GM12891 (cell line): ENCODE measurements around the gene ST8SIA4.

Source experiments
- POLR2A ChIP-seq: IDR thresholded peaks from 2 replicates; pipeline ENCODE4 v1.6.1; 2011; ENCODE audit warnings: low read depth, low read length, control low read depth
- POLR2AphosphoS5 ChIP-seq: IDR thresholded peaks from 2 replicates; pipeline ENCODE4 v1.6.1; 2011; ENCODE audit warnings: low read depth, low read length, control low read depth
- SPI1 ChIP-seq: IDR thresholded peaks from 2 replicates; pipeline ENCODE4 v1.6.1; 2011; ENCODE audit warnings: low read depth, low read length, control low read depth
- TAF1 ChIP-seq: IDR thresholded peaks from 2 replicates; pipeline ENCODE4 v1.6.1; 2011; ENCODE audit warnings: low read depth, low read length, control low read depth

- TF ChIP-seq POLR2AphosphoS5 (no peak), POLR2A (no peak), SPI1 (no peak), TAF1 (no peak)
These were observed 112.9 kb downstream of the ST8SIA4 start for GRCh38 chr5:100790170-100790665.
